ENCODE measurements around the gene PAN3.

GRCh38 chr13:28340272-28340793, 202.0 kb downstream of the PAN3 start:
- TF ChIP-seq CTCF (conservative IDR thresholded peaks at IDR 0.05; ENCODE audit: low read depth, low read length) (no peak), EZH2 (IDR thresholded peaks at IDR 0.05; ENCODE audit: borderline replicate concordance, low read depth, low read length, poor library complexity, severe bottlenecking) (no peak)
